Activated CD4-positive, alpha-beta T cell treated with anti-CD3 and anti-CD28 coated beads for 48 hours (primary cell): ENCODE measurements around the gene MVB12A.

ENCODE experiments used
- DNase-seq: peaks from one replicate; pipeline ENCODE4 v3.0.0-alpha.2; 2020

MVB12A gene

DNA sequence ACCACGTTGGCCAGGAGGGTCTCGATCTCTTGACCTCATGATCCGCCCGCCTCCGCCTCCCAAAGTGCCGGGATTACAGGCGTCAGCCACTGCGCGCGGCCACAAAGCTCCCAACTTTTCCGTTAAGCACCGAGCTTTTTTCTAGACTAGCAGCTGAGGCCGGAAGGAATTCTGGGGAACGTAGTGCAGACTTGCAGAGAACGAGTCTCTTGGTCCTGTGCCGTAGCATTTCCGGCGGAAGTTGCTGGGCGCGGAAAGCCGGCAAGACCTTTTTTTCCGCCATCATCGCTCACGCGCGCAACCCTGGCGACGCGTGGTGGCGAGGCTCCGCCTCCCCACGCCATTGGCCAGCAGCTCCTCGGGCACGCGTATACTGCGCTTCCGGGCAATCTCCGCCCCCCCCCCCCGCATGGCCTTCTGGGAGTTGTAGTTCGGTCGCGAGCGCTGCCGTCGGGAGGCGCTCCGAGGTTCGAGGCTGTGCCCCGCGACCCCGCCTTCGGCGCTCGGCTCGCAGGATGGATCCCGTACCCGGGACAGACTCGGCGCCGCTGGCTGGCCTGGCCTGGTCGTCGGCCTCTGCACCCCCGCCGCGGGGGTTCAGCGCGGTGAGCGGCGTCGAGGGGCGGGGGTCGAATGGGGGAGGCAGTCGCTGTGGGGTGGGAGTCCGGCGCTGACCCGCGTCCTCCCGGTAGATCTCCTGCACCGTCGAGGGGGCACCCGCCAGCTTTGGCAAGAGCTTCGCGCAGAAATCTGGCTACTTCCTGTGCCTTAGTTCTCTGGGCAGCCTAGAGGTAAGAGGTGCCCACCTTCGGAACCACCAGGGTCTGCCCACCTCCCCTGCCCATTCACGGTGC lies at the start of gene MVB12A:
TSS of gene MVB12A (plus strand) at position 427 of the 854 bp plus-strand sequence. CDS start at position 516, 89 bp downstream.
- peak; percentile 96 for DNase-seq

DNA sequence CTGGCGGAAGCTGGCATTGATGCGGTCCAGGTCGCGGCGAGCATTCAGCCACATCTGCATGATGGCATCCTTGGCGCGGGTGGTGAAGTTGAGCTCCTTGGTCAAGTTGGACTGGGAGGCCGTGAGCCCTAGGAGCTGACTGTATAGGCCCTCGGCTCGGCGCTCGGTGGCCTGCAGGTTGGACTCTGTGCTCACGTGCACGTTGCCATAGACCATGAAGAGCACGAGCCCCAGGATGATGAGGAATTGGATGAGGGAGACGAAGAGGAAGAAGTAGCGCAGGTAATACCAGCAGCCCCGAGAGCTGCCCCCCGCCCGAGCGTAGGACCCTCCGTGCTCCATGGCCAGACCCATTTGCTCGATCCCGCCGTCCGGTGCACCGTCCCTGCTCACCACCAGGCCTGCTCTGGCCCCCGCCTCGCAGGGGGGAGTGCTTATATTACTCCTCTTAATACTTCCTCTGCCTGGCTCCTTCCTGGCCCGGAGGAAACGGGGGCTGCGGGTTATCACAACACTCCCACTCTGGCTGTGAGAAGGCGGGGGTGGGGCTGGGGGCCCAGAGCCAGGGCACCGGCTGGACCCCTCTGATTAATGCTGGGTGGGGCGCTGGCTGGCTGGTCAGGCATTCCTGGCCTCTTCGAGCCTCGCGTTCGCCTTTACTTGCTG lies 42.8 kb upstream of the MVB12A start, which contains the start of gene PLVAP:
TSS of gene PLVAP (minus strand) at position 408 of the 666 bp plus-strand sequence. CDS start at position 354, 54 bp downstream.
- no peak for DNase-seq

DNA sequence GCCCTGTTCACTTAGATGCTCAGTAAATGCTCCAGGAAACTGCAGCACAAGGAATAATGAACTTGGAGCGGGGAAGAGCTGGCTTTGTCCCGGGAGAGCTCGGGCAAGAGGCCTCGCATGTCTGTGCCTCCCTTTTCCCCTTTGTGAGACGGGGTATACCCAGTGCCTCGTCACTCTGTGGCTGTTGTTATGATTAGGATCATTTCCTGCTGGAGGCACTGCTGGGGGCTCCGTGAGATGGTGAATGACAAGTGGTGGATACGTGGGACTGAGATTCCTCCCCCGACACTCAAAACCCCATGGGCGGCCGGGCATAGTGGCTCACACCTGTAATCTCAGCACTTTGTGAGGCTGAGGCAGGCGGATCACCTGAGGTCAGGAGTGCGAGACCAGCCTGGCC lies 41.6 kb upstream of the MVB12A start:
- no peak for DNase-seq

DNA sequence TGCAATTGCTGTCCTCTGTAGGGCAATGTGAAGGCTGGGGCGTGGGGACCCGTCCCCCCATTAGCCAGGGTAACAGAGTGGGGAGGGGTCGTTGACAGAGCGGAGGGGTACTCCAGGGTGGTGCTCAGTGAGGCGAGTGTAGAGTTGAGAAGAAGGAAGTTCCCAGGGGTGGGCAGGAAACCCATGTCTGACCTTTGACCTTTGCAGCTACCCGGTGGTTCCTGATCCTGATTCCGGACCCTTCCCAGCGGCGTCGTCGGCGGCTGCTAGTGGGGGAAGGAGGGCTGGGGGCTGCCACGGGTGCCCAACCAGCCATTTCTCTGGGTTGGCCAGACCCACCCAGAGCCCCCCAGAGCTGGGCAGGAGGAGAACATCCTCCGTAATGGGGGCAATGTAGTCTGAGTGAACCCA lies 40.6 kb upstream of the MVB12A start:
- DNase-seq: no peak

DNA sequence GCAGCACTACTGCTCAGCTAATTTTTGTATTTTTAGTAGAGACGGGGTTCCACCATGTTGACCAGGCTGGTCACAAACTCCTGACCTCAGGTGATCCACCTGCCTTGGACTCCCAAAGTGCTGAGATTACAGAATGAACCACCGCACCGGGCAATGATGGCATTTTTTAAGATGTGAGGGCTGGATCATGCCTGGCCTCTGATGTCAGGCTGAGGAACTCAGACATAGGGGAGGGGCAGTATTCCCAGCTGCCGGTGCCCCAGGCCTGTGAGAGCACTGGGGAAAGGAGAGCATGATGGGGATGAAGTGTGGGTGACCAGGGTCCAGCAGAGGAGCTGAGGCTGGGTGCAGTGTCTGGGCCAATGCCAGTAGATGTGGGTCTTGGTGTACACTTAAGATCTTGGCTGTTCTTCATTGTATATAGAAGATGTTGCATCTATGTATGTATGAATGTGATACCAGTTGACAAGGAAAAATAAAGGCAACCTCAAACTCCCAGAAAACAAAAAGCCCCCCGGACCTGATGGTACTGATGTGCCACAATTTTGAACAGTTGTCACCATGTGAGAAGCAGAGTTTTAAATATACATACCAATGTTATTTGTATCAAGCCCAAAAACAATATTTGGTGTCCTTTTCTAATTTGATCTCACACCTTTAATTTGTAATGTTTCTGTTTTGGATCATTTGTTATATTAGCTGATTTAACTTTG lies 39.3 kb upstream of the MVB12A start:
- DNase-seq: no peak

DNA sequence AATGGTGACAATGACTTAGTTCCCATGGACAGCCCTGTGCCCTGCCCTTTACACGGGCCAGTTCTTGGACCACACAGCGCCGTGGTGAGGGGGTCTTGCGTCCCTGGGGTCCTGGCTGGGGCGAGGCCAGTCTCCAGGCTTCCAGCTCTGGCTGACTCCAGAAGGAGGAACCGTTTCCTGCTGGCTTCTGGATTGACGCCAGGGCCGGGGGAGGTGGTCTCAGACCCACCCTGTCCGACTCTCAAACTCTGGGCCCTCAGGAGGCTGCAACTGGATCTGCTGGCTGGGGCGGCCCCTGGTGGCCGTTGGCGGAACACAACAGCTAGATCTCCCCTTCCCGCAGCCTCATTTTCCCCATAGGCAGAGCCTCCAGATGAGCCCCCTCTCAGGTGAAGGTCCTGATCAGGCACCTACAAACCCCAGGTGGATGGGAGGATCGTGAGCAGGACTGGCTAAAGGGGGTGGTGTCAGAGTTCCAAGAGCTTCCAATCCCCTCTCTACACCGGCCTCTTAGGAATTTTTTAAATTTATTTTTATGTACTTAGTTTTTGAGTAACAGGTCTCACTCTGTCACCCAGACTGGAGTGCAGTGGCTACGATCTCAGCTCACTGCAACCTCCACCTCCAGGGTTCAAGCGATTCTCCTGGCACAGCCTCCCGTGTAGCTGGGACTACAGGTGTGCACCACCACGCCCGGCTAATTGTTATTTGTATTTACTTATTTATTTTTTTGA lies 33.8 kb upstream of the MVB12A start:
- DNase-seq: peak; percentile 80

DNA sequence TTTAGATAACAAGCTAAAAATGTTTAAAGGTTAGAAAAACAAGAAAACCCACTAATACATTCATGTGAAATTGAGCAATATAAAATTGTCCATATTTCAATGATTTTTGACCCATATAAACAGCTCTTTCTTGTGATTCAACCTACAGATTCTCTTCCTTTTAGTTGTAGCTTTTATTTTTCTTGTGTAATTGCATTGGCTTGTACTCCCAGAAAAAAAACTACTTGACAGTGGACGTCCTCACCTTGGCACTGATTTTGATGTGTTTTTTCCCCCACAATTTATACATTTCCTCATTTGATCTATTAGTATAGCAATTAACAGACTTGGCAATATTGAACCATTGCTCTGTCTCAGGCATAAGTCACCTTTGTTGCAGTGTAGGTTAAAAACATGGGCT lies 30.6 kb upstream of the MVB12A start:
- DNase-seq: no peak

DNA sequence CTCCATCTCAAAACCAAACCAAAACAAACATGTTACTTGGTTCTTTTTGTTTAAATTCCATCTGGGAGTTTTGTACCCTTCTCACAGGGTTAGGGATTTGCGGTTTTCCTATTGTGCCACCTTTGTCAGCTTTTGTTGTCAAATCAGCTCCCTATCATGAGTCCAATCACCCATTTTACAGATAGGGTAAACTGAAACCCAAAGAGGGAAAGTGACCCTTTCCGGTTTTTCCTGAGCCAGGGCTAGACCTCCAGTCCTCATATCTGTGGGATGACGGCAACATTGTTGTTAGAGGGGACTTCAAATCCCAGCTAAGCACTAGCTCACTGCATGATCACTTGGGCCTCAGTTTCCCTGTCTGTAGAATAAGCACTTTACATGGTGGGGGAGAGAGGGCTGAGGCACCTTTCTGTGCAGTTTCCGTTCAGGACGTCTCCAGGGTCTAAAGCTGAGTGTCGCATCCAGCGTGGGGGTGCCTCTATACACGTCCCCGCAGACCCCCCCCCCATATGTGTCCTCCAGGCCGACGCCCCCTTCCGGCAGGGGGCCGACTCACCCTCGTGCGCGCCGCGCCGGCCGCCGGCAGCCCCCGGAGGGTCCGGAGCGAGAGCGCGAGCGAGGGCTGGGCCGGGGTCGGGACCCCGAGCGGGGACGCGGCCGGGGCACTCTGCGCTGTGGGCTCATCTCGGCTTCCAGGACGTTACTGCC lies 29.7 kb upstream of the MVB12A start:
- DNase-seq: peak; percentile 12

DNA sequence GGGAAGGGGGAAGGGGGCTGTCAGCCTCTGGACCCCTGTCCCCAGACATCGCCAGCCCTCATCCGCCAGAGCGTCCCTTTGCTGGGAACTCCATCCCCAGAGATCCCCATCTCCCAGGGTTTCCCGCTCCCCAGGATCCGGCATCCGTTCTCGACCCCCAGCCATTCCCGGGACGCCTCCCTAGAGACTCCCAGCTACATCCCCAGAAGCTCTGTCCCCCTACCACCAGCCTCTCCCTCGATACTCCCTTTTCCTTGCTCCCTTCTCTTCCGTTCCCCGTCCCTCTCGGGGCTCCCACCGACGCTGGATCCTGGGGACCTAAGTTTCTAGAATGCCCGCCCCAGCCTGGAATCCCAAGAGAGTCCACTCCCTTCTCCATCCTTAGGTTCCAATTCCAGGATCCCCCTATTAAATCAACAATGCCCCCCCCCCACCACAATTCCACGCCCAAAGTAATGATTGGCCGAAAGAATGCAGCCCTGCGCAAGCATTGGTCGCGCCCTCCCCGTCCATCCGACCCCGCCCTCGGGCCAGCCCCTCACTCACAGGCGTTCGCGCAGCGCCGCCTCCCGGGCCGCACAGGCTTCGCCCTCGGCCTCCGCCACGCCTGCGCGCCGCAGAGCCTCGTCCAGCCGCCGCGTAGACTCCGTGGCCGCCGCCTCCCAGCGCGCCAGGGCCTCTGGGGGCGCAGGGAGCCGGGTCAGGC lies 29.0 kb upstream of the MVB12A start:
- DNase-seq: peak; percentile 95

DNA sequence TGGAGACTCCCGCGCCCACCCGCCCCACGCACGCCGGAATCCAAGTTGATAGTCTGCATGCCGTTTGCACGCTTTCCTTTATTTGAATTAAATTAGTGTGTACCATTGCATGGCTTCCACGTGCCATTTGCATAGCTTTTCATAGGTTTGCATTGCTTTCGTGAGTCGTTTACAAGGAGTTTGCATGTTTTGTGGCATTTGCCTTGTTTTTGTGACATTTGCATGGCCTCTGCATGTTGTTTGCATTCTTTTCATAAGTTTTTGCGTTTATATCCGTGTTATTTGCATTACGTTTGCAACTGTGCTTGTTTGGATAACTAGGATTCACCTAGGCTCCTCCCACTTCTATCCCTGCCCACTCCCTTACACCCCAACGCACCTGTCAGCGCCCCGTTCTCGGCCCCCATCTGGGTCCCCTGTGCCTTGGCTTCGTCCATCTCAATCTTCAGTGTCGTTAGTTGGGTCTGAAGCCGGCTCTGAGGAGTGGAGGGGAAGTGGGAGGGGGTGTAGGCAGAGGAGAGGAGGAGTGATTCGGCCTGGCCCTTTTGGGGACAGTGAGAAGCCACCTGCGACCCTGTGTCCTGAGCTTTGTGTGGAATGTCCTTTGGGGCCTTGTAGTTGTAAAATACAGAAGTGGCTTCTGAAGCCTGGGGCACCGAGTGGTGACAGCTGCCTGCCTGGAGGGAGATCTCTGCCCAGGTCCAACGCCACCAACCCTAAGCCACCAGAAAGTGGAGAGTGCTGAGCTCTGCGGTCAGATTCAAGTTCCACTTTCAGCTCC lies 28.3 kb upstream of the MVB12A start:
- no peak for DNase-seq

DNA sequence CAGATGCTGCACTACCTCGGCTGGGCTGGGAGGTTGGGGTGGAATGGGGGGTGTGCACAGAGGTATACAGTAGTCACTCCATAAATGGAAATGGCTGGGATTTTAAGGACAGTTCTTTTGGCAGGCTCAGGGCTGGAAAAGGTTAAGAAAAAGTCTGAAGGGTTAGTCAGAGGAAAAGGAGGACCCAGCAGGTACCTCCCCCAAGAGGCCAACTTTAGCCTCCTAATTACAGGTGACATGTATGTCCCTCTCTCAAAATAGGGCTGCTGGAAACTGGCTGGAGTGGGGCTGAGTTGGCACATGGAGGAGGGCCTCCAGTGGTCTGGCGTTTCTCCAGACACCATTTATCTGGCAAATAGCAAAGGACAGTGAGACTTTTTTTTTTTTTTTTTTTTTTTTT lies 26.8 kb upstream of the MVB12A start:
- no peak for DNase-seq

DNA sequence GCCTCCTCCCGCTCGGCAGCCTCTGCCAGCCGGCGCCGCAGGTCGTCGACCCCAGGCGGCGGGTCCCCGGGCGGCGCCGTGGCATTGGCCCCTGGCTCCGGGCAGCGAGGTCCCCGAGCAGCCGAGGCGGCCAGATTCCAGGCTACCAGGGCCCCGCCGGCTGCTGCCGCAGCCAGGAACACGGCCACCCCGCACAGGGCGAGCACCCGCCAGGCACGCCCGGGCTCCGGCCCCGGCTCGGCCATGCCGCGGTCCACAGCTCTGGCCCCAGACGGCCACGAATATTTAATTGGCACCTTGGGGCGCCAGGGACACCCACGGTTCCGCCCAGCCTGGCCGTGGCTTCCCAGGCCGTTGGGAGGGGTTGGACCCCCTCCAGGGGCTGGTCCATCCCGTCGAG lies 25.9 kb upstream of the MVB12A start, which contains the start of gene CCDC194:
TSS of gene CCDC194 (minus strand) at position 283 of the 400 bp plus-strand sequence. CDS start at position 245, 38 bp downstream.
- no peak for DNase-seq

DNA sequence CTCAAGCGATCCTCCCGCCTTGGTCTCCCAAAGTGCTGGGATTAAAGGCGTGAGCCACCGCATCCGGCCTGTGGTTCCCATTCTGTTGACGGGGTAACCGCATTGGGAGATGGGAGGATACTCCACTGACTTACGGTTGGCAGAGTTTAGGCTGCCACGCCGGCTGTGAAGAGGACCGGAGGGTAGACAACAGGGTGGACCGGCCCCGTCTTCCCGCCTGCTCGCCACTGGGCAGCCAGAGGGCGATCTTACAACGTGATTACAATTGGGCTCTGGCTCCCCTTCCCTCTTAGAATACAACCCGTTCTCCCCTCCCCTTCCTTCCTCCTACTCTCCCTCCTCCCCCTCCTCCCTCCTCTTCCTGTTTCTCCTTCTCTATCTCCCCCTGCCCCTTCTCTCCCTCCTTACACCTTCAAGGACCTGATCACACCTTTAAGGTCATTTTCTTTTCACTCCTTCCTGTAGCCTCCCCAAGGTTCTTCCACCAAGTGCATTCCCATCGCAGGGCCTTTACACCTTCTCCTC lies 24.9 kb upstream of the MVB12A start:
- DNase-seq: peak; percentile 87

DNA sequence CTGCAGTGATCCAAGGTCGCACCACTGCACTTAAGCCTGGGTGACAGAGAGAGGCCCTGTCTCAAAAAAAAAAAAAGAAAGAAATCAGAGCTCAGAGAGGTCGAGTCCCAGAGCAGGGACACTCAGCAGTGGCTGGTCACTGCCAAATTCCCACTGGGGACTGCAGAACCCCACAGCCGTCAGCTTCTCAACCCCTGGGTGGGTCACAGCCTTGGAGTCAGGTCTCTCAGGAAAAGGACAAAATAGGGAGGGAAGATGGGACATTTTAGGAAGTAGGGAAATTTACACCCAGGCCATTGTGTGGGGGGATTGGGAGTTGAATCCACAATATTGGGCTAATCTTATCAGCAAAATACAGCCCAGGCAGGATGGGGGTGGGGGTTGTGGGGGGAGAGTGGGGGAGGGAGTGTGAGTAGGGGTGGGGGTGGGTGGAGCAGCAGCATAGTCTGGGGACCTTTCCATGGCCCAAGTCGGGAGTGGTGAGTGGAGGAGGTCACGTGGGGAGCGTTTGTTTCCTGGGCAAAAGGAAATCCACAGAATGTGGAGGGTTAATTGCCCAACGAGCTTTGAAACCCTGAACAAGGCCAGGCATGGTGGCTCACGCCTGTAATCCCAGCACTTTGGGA lies 20.8 kb upstream of the MVB12A start:
- DNase-seq: no peak

DNA sequence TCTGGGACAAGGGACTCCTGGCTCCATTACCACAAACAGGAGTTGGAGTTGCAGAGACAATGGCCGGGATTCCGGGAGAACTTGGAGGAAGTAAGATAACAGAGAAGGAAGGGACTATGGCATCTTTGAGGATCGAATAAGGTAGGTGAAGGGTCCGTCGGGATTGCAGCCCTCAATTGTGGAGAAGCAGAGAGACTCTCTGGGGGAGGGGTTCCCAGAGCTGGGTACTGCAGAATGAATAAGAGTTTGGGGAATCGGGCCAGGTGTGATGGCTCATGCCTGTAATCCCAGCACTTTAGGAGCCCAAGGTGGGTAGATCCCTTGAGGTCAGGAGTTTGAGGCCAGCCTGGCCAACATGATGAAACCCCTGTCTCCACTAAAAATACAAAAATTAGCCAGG lies 18.2 kb upstream of the MVB12A start:
- DNase-seq: no peak

DNA sequence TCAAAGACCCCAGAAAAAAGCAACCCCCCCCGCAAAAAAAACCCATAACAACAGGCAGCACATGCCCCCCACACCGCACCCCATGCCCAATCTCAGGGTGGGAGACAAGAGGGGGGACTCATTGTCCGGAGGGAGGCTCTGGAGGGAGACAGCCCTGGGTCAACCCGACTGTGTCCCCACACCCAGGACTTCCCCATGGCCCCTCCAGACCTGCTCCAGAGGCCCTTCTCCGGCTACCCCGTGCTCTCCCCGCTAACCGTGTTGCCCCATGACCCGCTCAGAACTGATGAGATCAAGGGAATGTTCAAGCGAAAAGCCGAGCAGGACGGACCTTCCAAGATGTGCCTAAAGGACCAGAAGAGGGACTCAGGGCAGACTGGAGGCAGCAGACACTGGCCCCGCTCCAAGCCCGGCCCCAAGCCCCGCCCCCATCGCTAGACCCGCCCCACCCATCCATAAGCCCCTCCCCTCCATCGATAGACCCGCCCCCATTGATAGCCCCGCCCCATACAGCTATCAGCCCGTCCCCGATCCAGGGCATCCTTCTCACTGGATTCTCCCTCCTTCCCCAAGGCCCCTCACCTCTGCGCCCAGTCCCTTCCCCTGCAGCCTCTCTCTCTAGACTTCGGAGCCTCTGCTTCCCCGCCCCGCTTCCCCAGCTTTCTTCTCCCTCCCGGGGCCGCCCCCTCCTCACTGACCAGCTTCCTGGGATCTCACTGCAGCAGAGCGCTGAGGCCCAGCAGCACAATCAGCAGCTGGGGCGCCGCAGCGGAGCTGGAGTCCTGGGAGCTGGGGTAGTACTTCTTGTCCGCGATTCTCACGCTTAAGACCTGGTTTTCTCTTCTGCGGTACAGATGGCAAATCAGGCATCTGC lies 16.6 kb upstream of the MVB12A start:
- peak; percentile 71 for DNase-seq

DNA sequence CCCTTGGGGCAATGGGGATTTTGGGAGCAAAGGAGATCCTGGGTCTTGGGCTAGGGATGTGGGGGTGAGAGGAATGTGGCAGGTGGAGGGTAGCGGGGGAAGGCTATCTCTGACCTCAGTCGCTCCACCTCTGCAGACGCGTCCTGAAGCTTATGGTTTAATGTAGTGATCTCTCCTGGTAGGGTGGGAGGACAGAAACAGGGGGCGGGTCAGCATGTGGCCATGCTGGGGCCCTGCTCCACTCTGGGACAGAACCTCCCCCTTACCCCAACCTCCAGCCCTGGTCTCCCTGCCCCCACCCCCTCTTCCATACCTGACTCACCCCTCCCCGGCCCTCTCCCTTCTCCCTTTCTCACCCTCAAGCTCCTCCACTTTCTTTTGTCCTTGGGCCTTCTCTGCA lies 15.8 kb upstream of the MVB12A start:
- peak; percentile 27 for DNase-seq

DNA sequence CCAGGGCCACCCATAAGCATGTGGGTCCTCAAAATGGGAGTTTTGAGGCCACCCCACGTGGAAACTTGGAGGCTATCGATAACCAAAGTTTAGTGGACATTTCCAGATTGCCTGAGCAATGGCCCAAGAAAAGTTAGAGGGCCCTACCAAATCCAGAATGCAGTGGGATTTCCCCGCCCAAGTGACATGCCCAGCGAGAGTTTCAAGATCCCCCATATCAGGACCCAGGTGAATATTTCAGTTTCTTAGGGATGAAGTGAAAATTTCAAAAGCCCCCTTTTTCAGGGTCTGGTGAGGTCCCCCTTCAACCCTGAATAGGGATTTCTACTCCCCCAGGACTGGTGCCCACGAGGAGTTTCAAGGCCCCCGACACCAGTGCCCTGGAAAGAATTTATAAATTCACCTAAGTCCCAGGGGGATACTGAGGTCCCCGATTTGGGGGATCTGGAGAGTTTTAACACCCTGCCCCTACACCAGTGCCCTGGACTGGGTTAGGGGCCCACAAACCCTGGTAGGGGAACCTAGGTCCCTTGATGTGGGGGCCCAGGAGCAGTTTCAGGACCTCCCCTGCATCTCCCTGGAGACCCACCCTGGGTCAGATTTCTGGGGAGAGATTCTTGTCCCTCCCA lies 15.1 kb upstream of the MVB12A start:
- peak; percentile 11 for DNase-seq
